ENCODE results near the gene DCT. TPM values are rescaled to one million over a fixed set of nuclear protein-coding genes. Genes with fewer than 3 reads are reported as not detected.
"Not testable (repeated sequence)": the region's sequence is repeated elsewhere in the genome, so short reads cannot be mapped to it uniquely, and the experiment has no call there.

Gene DCT
- total RNA-seq (2021; ENCODE audit: unreplicated experiment) (not detected), Bru-seq, nascent RNA (not detected), BruChase-seq, experiment 1, labeled RNA remaining after a 2-hour chase (percentile 2 among the genes with signal in this experiment), BruChase-seq, experiment 2, labeled RNA remaining after a 6-hour chase (not detected)
- polyA plus RNA-seq (2012; ENCODE audit: insufficient read length), result not detected
- long read RNA-seq, result 0 reads

DNA sequence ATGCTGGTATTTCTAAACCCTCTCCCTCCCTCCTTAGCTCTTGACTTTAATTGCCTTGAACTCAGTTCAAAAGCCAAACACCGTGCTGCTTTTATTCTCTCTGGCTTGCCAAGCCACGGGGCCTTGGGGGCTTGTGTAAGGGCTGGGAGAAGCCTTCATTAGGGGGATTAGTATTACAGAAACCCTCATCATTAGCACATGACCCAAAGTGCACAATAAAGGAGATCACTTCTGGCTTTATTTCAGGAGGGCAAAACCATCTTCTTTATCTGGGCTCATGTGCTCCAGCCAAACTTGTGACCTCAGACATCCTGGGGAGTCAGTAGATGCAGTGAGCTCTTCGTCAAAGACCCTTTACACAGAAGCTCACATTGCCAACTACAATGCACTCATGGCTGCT is at the start of gene DCT:
Gene DCT, minus strand, starts transcription at position 67 of the 400 bp plus-strand sequence. CDS start 427 bp downstream, outside the sequence.
- no peaks in the 10 kb centered on the region for H3K36me3 ChIP-seq (ENCODE audit: control insufficient read depth, insufficient read depth, low read length)
- H3K27me3 ChIP-seq (ENCODE audit: control insufficient read depth, insufficient read depth, low read length), result no peaks in the 10 kb centered on the region
- intact Hi-C loops (cut with micrococcal nuclease; ENCODE audit: unreplicated experiment), result no loop called here
- no peak for ATAC-seq
- H3K4me3 ChIP-seq (ENCODE audit: low read depth in 2 of 2, low read length in 2 of 2), result no peak within 1 kb of the TSS
- POLR2A ChIA-PET, result no interaction called here
- no peaks in the 10 kb centered on the region for H3K9me3 ChIP-seq (ENCODE audit: control insufficient read depth, insufficient read depth, low read depth, low read length)
- H3K4me1 ChIP-seq (ENCODE audit: control insufficient read depth, insufficient read depth, low read length), result no peaks in the 10 kb centered on the region
- CTCF ChIA-PET, result no interaction called here
- DNase-seq (ENCODE audit: low read depth, low spot score), result no peak
- in situ Hi-C loops (cut with HindIII; ENCODE audit: low pct_unique_long_range_greater_than_20kb, low sequenced_read_pairs), result no loop called here
- BruUV-seq (replicated peaks), result no TSS peak
- TF ChIP-seq POLR2AphosphoS5 (IDR thresholded peaks at IDR 0.05; ENCODE audit: low read depth, low read length), result no peak
- TF ChIP-seq, protein P1, sequence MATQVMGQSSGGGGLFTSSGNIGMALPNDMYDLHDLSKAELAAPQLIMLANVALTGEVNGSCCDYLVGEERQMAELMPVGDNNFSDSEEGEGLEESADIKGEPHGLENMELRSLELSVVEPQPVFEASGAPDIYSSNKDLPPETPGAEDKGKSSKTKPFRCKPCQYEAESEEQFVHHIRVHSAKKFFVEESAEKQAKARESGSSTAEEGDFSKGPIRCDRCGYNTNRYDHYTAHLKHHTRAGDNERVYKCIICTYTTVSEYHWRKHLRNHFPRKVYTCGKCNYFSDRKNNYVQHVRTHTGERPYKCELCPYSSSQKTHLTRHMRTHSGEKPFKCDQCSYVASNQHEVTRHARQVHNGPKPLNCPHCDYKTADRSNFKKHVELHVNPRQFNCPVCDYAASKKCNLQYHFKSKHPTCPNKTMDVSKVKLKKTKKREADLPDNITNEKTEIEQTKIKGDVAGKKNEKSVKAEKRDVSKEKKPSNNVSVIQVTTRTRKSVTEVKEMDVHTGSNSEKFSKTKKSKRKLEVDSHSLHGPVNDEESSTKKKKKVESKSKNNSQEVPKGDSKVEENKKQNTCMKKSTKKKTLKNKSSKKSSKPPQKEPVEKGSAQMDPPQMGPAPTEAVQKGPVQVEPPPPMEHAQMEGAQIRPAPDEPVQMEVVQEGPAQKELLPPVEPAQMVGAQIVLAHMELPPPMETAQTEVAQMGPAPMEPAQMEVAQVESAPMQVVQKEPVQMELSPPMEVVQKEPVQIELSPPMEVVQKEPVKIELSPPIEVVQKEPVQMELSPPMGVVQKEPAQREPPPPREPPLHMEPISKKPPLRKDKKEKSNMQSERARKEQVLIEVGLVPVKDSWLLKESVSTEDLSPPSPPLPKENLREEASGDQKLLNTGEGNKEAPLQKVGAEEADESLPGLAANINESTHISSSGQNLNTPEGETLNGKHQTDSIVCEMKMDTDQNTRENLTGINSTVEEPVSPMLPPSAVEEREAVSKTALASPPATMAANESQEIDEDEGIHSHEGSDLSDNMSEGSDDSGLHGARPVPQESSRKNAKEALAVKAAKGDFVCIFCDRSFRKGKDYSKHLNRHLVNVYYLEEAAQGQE (IDR thresholded peaks at IDR 0.05; ENCODE audit: insufficient read depth in 1 of 2, low read depth in 2 of 2, low read length in 1 of 2), result no peak
- TF ChIP-seq, protein P2, sequence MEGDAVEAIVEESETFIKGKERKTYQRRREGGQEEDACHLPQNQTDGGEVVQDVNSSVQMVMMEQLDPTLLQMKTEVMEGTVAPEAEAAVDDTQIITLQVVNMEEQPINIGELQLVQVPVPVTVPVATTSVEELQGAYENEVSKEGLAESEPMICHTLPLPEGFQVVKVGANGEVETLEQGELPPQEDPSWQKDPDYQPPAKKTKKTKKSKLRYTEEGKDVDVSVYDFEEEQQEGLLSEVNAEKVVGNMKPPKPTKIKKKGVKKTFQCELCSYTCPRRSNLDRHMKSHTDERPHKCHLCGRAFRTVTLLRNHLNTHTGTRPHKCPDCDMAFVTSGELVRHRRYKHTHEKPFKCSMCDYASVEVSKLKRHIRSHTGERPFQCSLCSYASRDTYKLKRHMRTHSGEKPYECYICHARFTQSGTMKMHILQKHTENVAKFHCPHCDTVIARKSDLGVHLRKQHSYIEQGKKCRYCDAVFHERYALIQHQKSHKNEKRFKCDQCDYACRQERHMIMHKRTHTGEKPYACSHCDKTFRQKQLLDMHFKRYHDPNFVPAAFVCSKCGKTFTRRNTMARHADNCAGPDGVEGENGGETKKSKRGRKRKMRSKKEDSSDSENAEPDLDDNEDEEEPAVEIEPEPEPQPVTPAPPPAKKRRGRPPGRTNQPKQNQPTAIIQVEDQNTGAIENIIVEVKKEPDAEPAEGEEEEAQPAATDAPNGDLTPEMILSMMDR (IDR thresholded peaks at IDR 0.05), result no peak
- TF ChIP-seq TCF7L2 (IDR thresholded peaks at IDR 0.05; ENCODE audit: low read depth, low read length), result no peak
- no peak for TF ChIP-seq SIN3A (IDR thresholded peaks at IDR 0.05; ENCODE audit: borderline replicate concordance, insufficient read depth, low read depth, low read length)
- no peak within 1 kb of the TSS for H3K27ac ChIP-seq (ENCODE audit: low read length)

DNA sequence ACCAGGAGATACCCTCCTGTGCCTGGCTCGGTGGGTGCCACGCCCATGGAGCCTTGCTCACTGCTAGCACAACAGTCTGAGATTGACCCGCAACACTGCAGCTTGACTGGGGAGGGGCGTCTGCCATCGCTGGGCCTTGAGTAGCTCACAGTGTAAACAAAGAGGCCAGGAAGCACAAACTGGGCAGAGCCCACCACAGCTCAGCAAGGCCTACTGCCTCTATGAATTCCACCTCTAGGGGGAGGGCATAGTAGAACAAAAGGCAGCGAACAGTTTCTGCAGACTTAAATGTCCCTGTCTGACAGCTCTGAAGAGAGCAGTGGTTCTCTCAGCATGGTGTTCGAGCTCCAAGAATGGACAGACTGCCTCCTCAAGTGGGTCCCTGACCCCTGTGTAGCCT is 47.5 kb upstream of the DCT start:
- BruUV-seq (replicated peaks); in situ Hi-C loops (cut with HindIII; ENCODE audit: low pct_unique_long_range_greater_than_20kb, low sequenced_read_pairs); H3K36me3 ChIP-seq (ENCODE audit: control insufficient read depth, insufficient read depth, low read length); H3K4me1 ChIP-seq (ENCODE audit: control insufficient read depth, insufficient read depth, low read length); H3K9me3 ChIP-seq (ENCODE audit: control insufficient read depth, insufficient read depth, low read depth, low read length); H3K27me3 ChIP-seq (ENCODE audit: control insufficient read depth, insufficient read depth, low read length); DNase-seq (ENCODE audit: low read depth, low spot score); CTCF ChIA-PET; ATAC-seq; H3K4me3 ChIP-seq (ENCODE audit: low read depth in 2 of 2, low read length in 2 of 2); H3K27ac ChIP-seq (ENCODE audit: low read length); intact Hi-C loops (cut with micrococcal nuclease; ENCODE audit: unreplicated experiment); POLR2A ChIA-PET: not testable (repeated sequence)

DNA sequence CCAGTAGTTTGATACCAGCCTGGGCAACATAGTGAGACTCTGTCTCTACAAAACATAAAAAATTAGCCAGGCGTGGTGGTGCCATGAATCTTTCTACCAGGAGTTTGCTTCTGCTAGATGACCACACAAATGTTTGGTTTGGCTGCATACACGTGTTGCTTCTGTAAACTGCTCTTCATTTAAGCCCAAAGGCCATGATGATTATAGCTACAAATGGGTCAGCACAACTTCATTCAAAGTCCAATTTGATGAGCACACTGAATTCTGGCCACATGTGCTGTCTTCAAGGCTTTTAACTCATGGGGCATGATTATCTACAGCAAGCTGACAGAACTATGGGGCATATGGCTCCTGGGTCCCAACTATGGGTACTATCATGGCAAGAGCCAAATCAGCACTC is 46.3 kb upstream of the DCT start:
- Histone ChIP-seq H3K27me3 (ENCODE audit: control insufficient read depth, insufficient read depth, low read length) (no peaks in the 10 kb centered on the region), H3K4me1 (ENCODE audit: control insufficient read depth, insufficient read depth, low read length) (no peaks in the 10 kb centered on the region), H3K27ac (ENCODE audit: low read length) (no peak overlapping the region), H3K4me3 (ENCODE audit: low read depth in 2 of 2, low read length in 2 of 2) (no peak overlapping the region), H3K9me3 (ENCODE audit: control insufficient read depth, insufficient read depth, low read depth, low read length) (no peaks in the 10 kb centered on the region), H3K36me3 (ENCODE audit: control insufficient read depth, insufficient read depth, low read length) (no peaks in the 10 kb centered on the region)
- intact Hi-C loops (cut with micrococcal nuclease; ENCODE audit: unreplicated experiment) (no loop called here), in situ Hi-C loops (cut with HindIII; ENCODE audit: low pct_unique_long_range_greater_than_20kb, low sequenced_read_pairs) (no loop called here)
- ChIA-PET POLR2A (no interaction called here), CTCF (no interaction called here)
- TF ChIP-seq, protein P1 (IDR thresholded peaks at IDR 0.05; ENCODE audit: insufficient read depth in 1 of 2, low read depth in 2 of 2, low read length in 1 of 2), result no peak
- no peak for TF ChIP-seq TCF7L2 (IDR thresholded peaks at IDR 0.05; ENCODE audit: low read depth, low read length)
- no peak for TF ChIP-seq SIN3A (IDR thresholded peaks at IDR 0.05; ENCODE audit: borderline replicate concordance, insufficient read depth, low read depth, low read length)
- TF ChIP-seq POLR2AphosphoS5 (IDR thresholded peaks at IDR 0.05; ENCODE audit: low read depth, low read length), result no peak
- TF ChIP-seq, protein P2 (IDR thresholded peaks at IDR 0.05), result no peak
- BruUV-seq (replicated peaks), result no TSS peak
- ATAC-seq (no peak), DNase-seq (ENCODE audit: low read depth, low spot score) (no peak)

Measured in Panc1 (cell line).